A549 (cell line): Measurements from ENCODE around the gene GPD1L.

Experiments used
- CEBPB ChIP-seq, 2 experiments: fragments of >200 bp in 1 of 2; sonication (Bioruptor Twin) in 1 of 2; formaldehyde crosslinking in 1 of 2; IDR thresholded peaks; 2 replicates each; pipeline ENCODE4 v1.6.1; 2012 to 2016
- EP300 ChIP-seq, 2 experiments: fragments of >200 bp; sonication (Bioruptor Twin); formaldehyde crosslinking; IDR thresholded peaks; 2 replicates in 1 of 2; 3 replicates in 1 of 2; pipeline ENCODE4 v1.6.1; 2016 to 2017
- ESRRA ChIP-seq: fragments of 150-350 bp; IDR thresholded peaks from 2 replicates; pipeline ENCODE4 v1.6.1; 2014; ENCODE audit warnings: mild to moderate bottlenecking, low read length, borderline replicate concordance
- MAZ ChIP-seq: fragments of 150-350 bp; IDR thresholded peaks from 2 replicates; pipeline ENCODE4 v1.6.1; 2014; ENCODE audit warnings: antibody characterized with exemption, low read depth, low read length, borderline replicate concordance
- NPAS2 ChIP-seq: fragments of 250-450 bp; sonication (Bioruptor Pico); IDR thresholded peaks from 2 replicates; pipeline ENCODE4 v1.8.0; 2022; ENCODE audit warnings: mild to moderate bottlenecking, moderate library complexity, borderline replicate concordance
- POLR2A ChIP-seq: IDR thresholded peaks from 2 replicates; pipeline ENCODE4 v1.6.1; 2012; ENCODE audit warnings: mild to moderate bottlenecking, low read length
- RCOR1 ChIP-seq: fragments of 150-350 bp; IDR thresholded peaks from 2 replicates; pipeline ENCODE4 v1.6.1; 2014; ENCODE audit warnings: antibody characterized with exemption, low read length, low read depth
- SREBF2 ChIP-seq: fragments of 450-650 bp; IDR thresholded peaks from 2 replicates; pipeline ENCODE4 v1.6.1; 2014; ENCODE audit warnings: mild to moderate bottlenecking, moderate library complexity
- TF ChIP-seq, protein P1 (sequence below): fragments of >200 bp; sonication (Bioruptor Twin); formaldehyde crosslinking; IDR thresholded peaks from 3 replicates; pipeline ENCODE4 v1.5.1; 2016
- TF ChIP-seq, protein P2 (sequence below): IDR thresholded peaks from 2 replicates; pipeline ENCODE4 v1.6.1; 2012

DNA sequence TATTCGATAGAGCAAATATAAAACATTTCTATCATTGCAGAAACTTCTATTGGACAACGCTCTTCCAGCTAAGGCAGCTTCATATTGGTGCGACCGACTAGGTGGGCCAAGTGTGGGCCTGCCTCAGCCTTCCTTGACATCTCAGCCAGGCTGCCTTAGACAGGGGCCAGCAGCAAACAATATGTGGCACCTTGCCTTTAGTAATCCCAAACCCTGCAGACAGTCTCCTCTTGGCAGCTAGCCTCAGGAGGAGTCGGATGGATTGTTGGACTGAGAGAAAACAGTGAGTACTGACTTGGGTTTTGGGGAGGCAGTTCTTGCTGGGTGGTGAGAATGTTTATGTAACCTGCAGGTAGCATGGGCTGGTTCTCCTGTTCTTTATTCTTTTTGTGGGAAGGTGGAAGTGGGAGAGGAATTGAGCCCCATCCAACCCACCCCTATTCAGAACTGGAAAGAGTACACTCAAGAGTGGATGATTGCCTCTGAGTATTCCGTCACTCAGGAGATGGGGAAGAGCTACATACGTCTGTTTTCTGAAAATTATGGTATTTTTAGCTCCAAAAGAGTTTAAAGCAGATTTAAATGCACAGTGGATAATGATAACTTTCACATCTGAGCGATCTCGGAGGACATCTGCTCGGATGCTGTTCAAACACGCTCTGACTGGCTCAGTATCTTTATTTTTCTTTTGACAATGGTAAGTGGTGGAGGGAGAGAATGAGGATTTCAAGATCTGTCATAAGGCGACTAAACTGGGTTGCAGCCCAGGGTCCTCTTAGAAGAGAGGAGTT is 47.2 kb downstream of the GPD1L start:
- TF ChIP-seq ESRRA, result no peak
- TF ChIP-seq EP300 (IDR thresholded peaks at IDR 0.05), result no peak
- no peak for TF ChIP-seq RCOR1
- TF ChIP-seq, protein P1, sequence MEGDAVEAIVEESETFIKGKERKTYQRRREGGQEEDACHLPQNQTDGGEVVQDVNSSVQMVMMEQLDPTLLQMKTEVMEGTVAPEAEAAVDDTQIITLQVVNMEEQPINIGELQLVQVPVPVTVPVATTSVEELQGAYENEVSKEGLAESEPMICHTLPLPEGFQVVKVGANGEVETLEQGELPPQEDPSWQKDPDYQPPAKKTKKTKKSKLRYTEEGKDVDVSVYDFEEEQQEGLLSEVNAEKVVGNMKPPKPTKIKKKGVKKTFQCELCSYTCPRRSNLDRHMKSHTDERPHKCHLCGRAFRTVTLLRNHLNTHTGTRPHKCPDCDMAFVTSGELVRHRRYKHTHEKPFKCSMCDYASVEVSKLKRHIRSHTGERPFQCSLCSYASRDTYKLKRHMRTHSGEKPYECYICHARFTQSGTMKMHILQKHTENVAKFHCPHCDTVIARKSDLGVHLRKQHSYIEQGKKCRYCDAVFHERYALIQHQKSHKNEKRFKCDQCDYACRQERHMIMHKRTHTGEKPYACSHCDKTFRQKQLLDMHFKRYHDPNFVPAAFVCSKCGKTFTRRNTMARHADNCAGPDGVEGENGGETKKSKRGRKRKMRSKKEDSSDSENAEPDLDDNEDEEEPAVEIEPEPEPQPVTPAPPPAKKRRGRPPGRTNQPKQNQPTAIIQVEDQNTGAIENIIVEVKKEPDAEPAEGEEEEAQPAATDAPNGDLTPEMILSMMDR, result no peak
- no peak for TF ChIP-seq POLR2A
- TF ChIP-seq MAZ, result no peak
- no peak for TF ChIP-seq NPAS2 (CRISPR knock-in tag)
- TF ChIP-seq, protein P2, sequence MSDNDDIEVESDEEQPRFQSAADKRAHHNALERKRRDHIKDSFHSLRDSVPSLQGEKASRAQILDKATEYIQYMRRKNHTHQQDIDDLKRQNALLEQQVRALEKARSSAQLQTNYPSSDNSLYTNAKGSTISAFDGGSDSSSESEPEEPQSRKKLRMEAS, result no peak
- no peak for TF ChIP-seq SREBF2
- no peak for TF ChIP-seq CEBPB (IDR thresholded peaks at IDR 0.05)
